H9 (cell line): Measurements from ENCODE around the gene OPN4. TPM values are rescaled to one million over a fixed set of nuclear protein-coding genes. Genes with fewer than 3 reads are reported as not detected.

Source experiments
- DNase-seq: peaks from one replicate; pipeline ENCODE4 v3.0.0-alpha.2; 2017
- H2AFZ ChIP-seq: one replicate; pipeline ENCODE4 v1.6.1; 2013; ENCODE audit warnings: mild to moderate bottlenecking, low read length, control low read depth, moderate library complexity
- H2AK5ac ChIP-seq: 2 replicates; pipeline ENCODE4 v1.6.1; 2013; ENCODE audit warnings: low read length, control low read depth, mixed read lengths; ENCODE audit not compliant: insufficient read length
- H2BK120ac ChIP-seq: one replicate; pipeline ENCODE4 v1.6.1; 2013; ENCODE audit warnings: low read depth, mild to moderate bottlenecking, low read length, control low read depth, inconsistent platforms; ENCODE audit not compliant: poor library complexity, severe bottlenecking
- H2BK12ac ChIP-seq: 2 replicates; pipeline ENCODE4 v1.6.1; 2013; ENCODE audit warnings: low read length, control low read depth, mixed read lengths, low read depth; ENCODE audit not compliant: insufficient read length
- H2BK15ac ChIP-seq: 2 replicates; pipeline ENCODE4 v1.6.1; 2013; ENCODE audit warnings: low read depth, low read length, control low read depth
- H2BK20ac ChIP-seq: one replicate; pipeline ENCODE4 v1.6.1; 2013; ENCODE audit warnings: low read depth, mild to moderate bottlenecking, low read length, control low read depth, inconsistent platforms; ENCODE audit not compliant: poor library complexity, severe bottlenecking
- H2BK5ac ChIP-seq: 2 replicates; pipeline ENCODE4 v1.6.1; 2013; ENCODE audit warnings: low read length, control low read depth, mixed read lengths; ENCODE audit not compliant: insufficient read length
- H3K14ac ChIP-seq: 2 replicates; pipeline ENCODE4 v1.6.1; 2013; ENCODE audit warnings: low read length, control low read depth; ENCODE audit not compliant: insufficient read depth
- H3K18ac ChIP-seq: 2 replicates; pipeline ENCODE4 v1.6.1; 2013; ENCODE audit warnings: low read depth, mild to moderate bottlenecking, mixed read lengths, low read length, control low read depth; ENCODE audit not compliant: insufficient read length
- H3K23ac ChIP-seq: 2 replicates; pipeline ENCODE4 v1.6.1; 2013; ENCODE audit warnings: low read length, control low read depth, mixed read lengths, low read depth; ENCODE audit not compliant: insufficient read length
- H3K23me2 ChIP-seq: 2 replicates; pipeline ENCODE4 v1.6.1; 2013; ENCODE audit warnings: low read depth, mild to moderate bottlenecking, mixed read lengths, low read length, control low read depth; ENCODE audit not compliant: insufficient read length, poor library complexity, severe bottlenecking
- H3K27ac ChIP-seq: 2 replicates; pipeline ENCODE4 v1.5.1; 2013; ENCODE audit warnings: low read length, control low read depth, mixed read lengths, low read depth; ENCODE audit not compliant: insufficient read length
- H3K27me3 ChIP-seq: 2 replicates; pipeline ENCODE4 v1.6.1; 2013; ENCODE audit warnings: low read length, control low read depth, inconsistent platforms; ENCODE audit not compliant: insufficient read depth
- H3K4ac ChIP-seq: 2 replicates; pipeline ENCODE4 v1.6.1; 2013; ENCODE audit warnings: low read depth, mild to moderate bottlenecking, control low read depth, inconsistent platforms, low read length, moderate library complexity
- H3K4me1 ChIP-seq: 2 replicates; pipeline ENCODE4 v1.6.1; 2013; ENCODE audit warnings: low read length, control low read depth, inconsistent platforms; ENCODE audit not compliant: insufficient read depth
- H3K4me2 ChIP-seq: 2 replicates; pipeline ENCODE4 v1.6.1; 2013; ENCODE audit warnings: low read length, control low read depth, mixed read lengths; ENCODE audit not compliant: insufficient read length, insufficient read depth
- H3K56ac ChIP-seq: 2 replicates; pipeline ENCODE4 v1.6.1; 2013; ENCODE audit warnings: low read depth, mild to moderate bottlenecking, mixed read lengths, low read length, control low read depth; ENCODE audit not compliant: insufficient read length
- H3K79me1 ChIP-seq: 2 replicates; pipeline ENCODE4 v1.6.1; 2013; ENCODE audit warnings: low read depth, mild to moderate bottlenecking, moderate library complexity, low read length, control low read depth, inconsistent platforms; ENCODE audit not compliant: insufficient read depth, poor library complexity, severe bottlenecking
- H3K79me2 ChIP-seq: 2 replicates; pipeline ENCODE4 v1.6.1; 2013; ENCODE audit warnings: low read length, control low read depth, inconsistent platforms; ENCODE audit not compliant: insufficient read depth
- H3K9ac ChIP-seq: 2 replicates; pipeline ENCODE4 v1.6.1; 2013; ENCODE audit warnings: low read length, control low read depth, mixed read lengths; ENCODE audit not compliant: insufficient read length; ENCODE audit errors: extremely low read depth
- H3K9me3 ChIP-seq: one replicate; pipeline ENCODE4 v1.6.1; 2013; ENCODE audit warnings: low read depth, low read length, inconsistent platforms; ENCODE audit not compliant: control insufficient read depth
- H3T11ph ChIP-seq: one replicate; pipeline ENCODE4 v1.6.1; 2013; ENCODE audit warnings: mild to moderate bottlenecking, low read length, control low read depth, inconsistent platforms
- H4K20me1 ChIP-seq: one replicate; pipeline ENCODE4 v1.6.1; 2013; ENCODE audit not compliant: control insufficient read depth, insufficient read length, insufficient read depth
- H4K5ac ChIP-seq: 2 replicates; pipeline ENCODE4 v1.6.1; 2013; ENCODE audit warnings: low read depth, mild to moderate bottlenecking, mixed read lengths, low read length, control low read depth; ENCODE audit not compliant: insufficient read length
- H4K8ac ChIP-seq: replicated peaks from 2 replicates; pipeline ENCODE4 v1.6.1; 2013; ENCODE audit warnings: low read length, control low read depth, mixed read lengths, low read depth; ENCODE audit not compliant: insufficient read length
- H4K91ac ChIP-seq: 2 replicates; pipeline ENCODE4 v1.6.1; 2013; ENCODE audit warnings: low read depth, mild to moderate bottlenecking, moderate library complexity, mixed read lengths, low read length, control low read depth; ENCODE audit not compliant: insufficient read length
- H3K27ac Mint-ChIP-seq, 3 experiments: 2 replicates in 2 of 3; 3 replicates in 1 of 3; pipeline ENCODE4 v1.8.0; 2020 to 2021; ENCODE audit warnings: mixed read lengths in 3 of 3, mild to moderate bottlenecking in 1 of 3, moderate library complexity in 1 of 3
- H3K27me3 Mint-ChIP-seq: 2 replicates; pipeline ENCODE4 v1.8.0; 2021; ENCODE audit warnings: low read depth, mild to moderate bottlenecking, moderate library complexity, mixed read lengths
- H3K36me3 Mint-ChIP-seq, 3 experiments: 2 replicates in 2 of 3; 3 replicates in 1 of 3; pipeline ENCODE4 v1.8.0; 2020 to 2021; ENCODE audit warnings: low read depth in 3 of 3, mixed read lengths in 3 of 3; ENCODE audit not compliant: insufficient read depth in 1 of 3
- H3K4me1 Mint-ChIP-seq, 2 experiments: 2 replicates each; pipeline ENCODE4 v1.8.0; 2020; ENCODE audit warnings: mixed read lengths in 2 of 2
- H3K4me3 Mint-ChIP-seq, 2 experiments: 2 replicates in 1 of 2; 3 replicates in 1 of 2; pipeline ENCODE4 v1.8.0; 2020 to 2021; ENCODE audit warnings: mild to moderate bottlenecking in 2 of 2, mixed read lengths in 2 of 2, moderate library complexity in 1 of 2
- H3K9me3 Mint-ChIP-seq, 2 experiments: 2 replicates in 1 of 2; 3 replicates in 1 of 2; pipeline ENCODE4 v1.8.0; 2020; ENCODE audit warnings: mild to moderate bottlenecking in 2 of 2, mixed read lengths in 2 of 2, moderate library complexity in 1 of 2
- WGBS: extraction: QIAGEN DNeasy Blood & Tissue Kit; methylation state at CpG from one replicate; pipeline ENCODE4 v1.1.7; 2013; ENCODE audit warnings: missing lambda C conversion rate, low lambda C conversion rate, mixed read lengths; ENCODE audit not compliant: insufficient read length; ENCODE audit errors: extremely low coverage; 5-methylcytosine and 5-hydroxymethylcytosine counted together
- total RNA-seq: library from RNA; stranded (reverse); gene quantifications from 2 replicates; pipeline ENCODE4 v1.2.1, GENCODE V29; 2021
- TF ChIP-seq, protein P1 (sequence below): fragments of 200-600 bp; sonication (generic); conservative IDR thresholded peaks from 3 replicates; pipeline ENCODE4 v1.8.0; 2021; ENCODE audit warnings: antibody characterized with exemption, mild to moderate bottlenecking

Gene OPN4
- total RNA-seq, 1 experiment from 2014 or later: not detected

DNA sequence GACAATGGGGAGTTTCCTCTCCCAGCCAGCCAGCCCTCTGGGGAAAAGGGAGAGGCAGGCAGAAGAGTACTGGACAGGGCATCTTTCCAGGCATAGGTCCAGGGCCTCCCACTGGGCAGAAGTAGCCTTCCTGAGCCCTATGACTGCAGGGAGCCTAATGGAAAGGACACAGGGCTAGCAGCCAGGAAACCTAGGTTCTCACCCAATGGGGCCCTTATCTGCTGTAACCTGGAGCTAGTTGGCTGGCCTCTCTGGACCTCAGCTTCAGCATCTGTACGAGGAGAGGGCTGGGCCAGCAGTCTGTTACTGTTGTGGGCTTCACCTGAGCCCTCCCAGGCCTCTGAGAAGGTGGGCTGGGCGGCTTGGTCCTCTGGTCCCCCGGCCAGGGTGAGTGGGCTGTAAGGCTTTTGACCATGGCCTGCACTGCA is 36.3 kb downstream of the OPN4 start:
- Histone ChIP-seq H2AFZ (no peak overlapping the region), H2BK15ac (no peak overlapping the region), H3K27ac (no peak overlapping the region), H4K5ac (no peak overlapping the region), H3K14ac (no peak overlapping the region), H3K4ac (no peak overlapping the region), H4K91ac (no peak overlapping the region), H3K79me2 (no peaks in the 10 kb centered on the region), H2AK5ac (no peak overlapping the region), H2BK5ac (no peak overlapping the region), H4K20me1 (no peaks in the 10 kb centered on the region), H3K79me1 (no peaks in the 10 kb centered on the region), H3K4me2 (no peak overlapping the region), H3K23ac (no peak overlapping the region), H3K9ac (no peak overlapping the region), H3K9me3 (no peaks in the 10 kb centered on the region), H3K56ac (no peak overlapping the region), H3K23me2 (no peaks in the 10 kb centered on the region), H2BK120ac (no peak overlapping the region), H3T11ph (no peak overlapping the region), H3K18ac (no peak overlapping the region), H3K4me1 (peaks cover 4% of the 10 kb centered on the region; the same call in 1 of the 2 replicates), H2BK12ac (no peak overlapping the region), H2BK20ac (no peak overlapping the region), H3K27me3 (no peaks in the 10 kb centered on the region), H4K8ac (no peak overlapping the region)
- 0 out of 7 replicates have a peak overlapping the region, but pooled peaks of 1 of the 3 experiments have one; percentile 73 for H3K27ac Mint-ChIP-seq
- no peaks in the 10 kb centered on the region for H3K36me3 Mint-ChIP-seq
- DNase-seq: no peak
- H3K4me1 Mint-ChIP-seq: peaks cover 31 to 35% of the 10 kb centered on the region in 2 experiments
- WGBS: no CpG with 5 or more reads among the region's 3 CpGs
- peaks cover 8% of the 10 kb centered on the region for H3K27me3 Mint-ChIP-seq
- H3K9me3 Mint-ChIP-seq: no peaks in the 10 kb centered on the region
- TF ChIP-seq, protein P1, sequence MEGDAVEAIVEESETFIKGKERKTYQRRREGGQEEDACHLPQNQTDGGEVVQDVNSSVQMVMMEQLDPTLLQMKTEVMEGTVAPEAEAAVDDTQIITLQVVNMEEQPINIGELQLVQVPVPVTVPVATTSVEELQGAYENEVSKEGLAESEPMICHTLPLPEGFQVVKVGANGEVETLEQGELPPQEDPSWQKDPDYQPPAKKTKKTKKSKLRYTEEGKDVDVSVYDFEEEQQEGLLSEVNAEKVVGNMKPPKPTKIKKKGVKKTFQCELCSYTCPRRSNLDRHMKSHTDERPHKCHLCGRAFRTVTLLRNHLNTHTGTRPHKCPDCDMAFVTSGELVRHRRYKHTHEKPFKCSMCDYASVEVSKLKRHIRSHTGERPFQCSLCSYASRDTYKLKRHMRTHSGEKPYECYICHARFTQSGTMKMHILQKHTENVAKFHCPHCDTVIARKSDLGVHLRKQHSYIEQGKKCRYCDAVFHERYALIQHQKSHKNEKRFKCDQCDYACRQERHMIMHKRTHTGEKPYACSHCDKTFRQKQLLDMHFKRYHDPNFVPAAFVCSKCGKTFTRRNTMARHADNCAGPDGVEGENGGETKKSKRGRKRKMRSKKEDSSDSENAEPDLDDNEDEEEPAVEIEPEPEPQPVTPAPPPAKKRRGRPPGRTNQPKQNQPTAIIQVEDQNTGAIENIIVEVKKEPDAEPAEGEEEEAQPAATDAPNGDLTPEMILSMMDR: no peak
- H3K4me3 Mint-ChIP-seq: no peak overlapping the region
